Measurements from ENCODE around the gene DCP1B.
A peak's percentile ranks its signal among the peaks of the same experiment; 100 is the strongest.

The DCP1B gene

DNA sequence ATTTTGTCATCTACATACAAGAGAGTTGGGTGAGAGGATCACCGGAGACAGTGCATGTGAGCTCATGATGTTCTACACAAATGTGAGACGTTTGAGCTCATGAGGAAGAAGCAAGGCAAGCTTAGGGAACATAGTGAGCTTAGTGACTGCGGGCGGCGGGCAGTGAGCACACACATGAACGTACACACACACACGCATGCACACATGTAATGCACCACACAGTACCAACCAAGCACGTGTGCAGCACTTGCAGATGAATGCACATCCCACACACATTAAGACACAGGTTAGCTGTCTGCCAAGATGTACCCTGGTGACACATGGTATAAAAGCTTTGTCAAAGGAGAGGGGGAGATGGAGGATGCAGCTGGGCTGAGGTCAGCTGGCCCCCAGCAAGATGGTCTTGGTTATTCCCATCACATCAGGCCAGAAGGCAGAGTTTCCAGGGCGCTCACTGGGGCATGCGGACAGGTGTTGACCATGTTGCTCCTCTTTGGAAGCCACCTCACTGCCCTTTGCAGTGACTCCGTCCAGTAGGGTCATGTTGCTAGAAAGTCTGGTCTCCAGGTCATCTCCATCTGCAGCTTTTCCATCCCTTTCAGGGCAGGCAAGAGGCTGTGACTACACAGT lies 77.1 kb downstream of the DCP1B start:
- DNase-seq = no peak
- in situ Hi-C loops (cut with MboI; ENCODE audit: low pct_unique_long_range_greater_than_20kb, low sequenced_read_pairs) = no loop called here

DNA sequence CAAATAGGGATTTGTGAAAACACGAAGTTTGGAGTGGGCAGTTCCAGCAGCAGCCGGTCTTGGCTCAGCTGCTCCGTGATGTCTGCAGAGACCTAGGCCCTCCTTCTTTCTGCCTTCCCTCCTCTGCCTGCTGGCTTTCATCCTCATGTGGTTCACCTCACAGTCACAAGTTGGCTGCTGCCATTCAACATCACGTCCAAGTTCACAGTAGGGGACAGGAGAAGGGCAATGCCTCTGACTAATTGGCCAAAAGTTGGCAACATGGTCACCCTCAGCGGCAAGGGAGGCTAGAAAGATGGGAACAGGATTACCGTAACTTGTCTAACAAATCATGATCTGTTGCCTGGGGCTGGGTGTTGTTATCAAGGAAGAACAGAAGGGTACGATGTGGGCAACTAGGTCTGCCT lies 78.0 kb downstream of the DCP1B start:
- in situ Hi-C loops (cut with MboI; ENCODE audit: low pct_unique_long_range_greater_than_20kb, low sequenced_read_pairs) = no loop called here
- DNase-seq = no peak

GRCh38 chr12:1925684-1926006 lies 78.6 kb downstream of the DCP1B start:
- in situ Hi-C loops (cut with MboI; ENCODE audit: low pct_unique_long_range_greater_than_20kb, low sequenced_read_pairs) = no loop called here
- no peak for DNase-seq

DNA sequence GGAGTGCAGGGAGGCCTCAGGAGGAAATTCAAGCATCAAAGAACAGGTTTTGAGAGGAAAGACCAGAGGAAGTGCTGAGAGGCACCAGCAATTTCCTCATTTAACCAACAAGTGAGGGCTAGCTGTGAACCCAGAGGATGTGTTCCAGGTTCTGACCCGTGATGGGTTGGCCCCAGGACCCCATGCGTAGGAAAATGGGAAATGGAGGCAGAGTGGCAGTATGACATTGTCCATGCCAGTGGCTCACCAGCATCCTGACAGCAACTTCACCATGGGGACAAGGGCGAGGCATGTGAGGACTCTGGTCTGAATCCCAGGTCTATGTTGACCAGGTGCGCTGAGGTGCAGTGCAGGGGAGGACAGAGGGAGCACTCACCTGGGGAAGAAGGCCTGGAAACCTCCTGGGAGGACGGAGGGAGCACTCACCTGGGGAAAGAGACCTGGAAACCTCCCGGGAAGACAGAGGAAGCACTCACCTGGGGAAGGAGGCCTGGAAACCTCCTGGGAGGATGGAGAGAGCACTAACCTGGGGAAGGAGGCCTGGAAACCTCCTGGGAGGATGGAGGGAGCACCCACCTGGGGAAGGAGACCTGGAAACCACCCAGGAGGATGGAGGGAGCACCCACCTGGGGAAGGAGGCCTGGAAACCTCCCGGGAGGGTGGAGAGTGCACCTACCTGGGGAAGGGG lies 79.1 kb downstream of the DCP1B start:
- no peak for DNase-seq
- in situ Hi-C loops (cut with MboI; ENCODE audit: low pct_unique_long_range_greater_than_20kb, low sequenced_read_pairs) = no loop called here

- DNase-seq = no peak
- in situ Hi-C loops (cut with MboI; ENCODE audit: low pct_unique_long_range_greater_than_20kb, low sequenced_read_pairs) = no loop called here
Measured at GRCh38 chr12:1922985-1923384, 81.3 kb downstream of the DCP1B start.

DNA sequence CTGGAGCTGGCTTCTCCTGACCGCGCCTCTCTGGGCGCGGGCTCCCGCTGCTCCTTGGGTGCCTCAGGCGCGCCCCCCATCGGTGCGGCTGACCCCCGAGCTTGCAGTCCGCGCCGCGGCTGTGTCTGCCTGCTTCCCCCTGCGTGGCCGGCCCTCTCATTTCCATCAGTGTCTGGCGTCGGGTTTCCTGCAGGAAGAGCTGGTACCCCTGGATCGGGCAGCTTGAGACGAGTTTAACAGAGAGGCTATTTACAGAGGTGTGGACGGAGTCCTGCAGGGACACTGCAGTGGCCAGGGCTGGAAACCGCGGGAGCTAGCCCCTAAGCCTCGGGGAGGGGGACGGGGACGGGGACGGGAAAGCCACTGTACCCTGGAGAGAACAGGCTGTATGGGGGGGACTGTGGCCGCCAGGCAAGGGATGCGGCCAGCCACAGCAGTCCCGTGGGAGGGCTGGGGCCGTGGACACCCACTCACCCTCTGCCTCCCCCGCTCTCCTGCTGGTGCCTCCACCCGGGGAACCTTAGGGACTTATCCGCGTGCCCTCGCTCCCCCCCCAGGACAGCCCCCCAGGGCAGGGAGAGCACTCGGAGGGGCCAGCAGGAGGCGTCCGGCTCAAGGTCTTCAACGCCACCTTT lies 82.1 kb downstream of the DCP1B start:
- no peak for DNase-seq
- in situ Hi-C loops (cut with MboI; ENCODE audit: low pct_unique_long_range_greater_than_20kb, low sequenced_read_pairs) = no loop called here

- in situ Hi-C loops (cut with MboI; ENCODE audit: low pct_unique_long_range_greater_than_20kb, low sequenced_read_pairs) = no loop called here
- DNase-seq = peak; percentile 89
Measured at GRCh38 chr12:1920971-1921370, 83.3 kb downstream of the DCP1B start.

DNA sequence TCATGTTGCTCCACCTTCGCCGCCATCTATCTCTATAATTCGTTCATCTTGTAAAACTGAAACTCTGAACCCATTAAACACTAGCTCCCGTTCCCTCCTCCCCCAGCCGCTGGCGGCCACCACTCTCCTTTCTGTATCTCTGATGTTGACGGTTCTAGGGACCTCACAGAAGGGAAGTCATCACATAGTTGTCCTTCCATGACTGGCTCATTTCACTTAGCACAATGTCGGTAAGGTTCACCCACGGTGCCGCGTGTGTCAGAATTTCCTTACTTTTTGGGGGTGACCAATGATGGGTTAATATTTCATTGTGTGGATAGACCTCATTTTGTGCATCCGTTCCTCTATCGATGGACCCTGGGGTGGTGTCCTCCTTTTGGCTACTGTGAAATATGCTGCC lies 83.8 kb downstream of the DCP1B start:
- in situ Hi-C loops (cut with MboI; ENCODE audit: low pct_unique_long_range_greater_than_20kb, low sequenced_read_pairs) = no loop called here
- DNase-seq = peak; percentile 39

DNA sequence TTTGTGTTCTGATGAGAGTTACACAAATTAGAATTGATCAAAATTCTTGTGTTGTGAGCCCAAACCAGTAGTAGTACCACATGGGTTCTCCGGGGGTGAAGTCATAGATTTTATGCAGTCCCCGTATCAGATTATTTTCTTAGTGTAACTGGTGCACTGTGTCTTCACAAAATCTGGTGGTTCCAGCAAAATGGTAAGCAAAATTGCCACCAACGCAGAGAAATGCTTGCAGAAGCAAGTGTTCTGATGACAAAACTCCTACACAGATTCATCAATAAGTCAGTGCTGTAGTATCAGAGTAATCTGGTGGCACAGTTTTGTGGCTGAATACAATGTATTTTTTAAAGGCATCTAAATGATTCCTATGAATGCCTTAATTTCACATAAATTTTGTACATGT lies 84.5 kb downstream of the DCP1B start:
- in situ Hi-C loops (cut with MboI; ENCODE audit: low pct_unique_long_range_greater_than_20kb, low sequenced_read_pairs) = no loop called here
- DNase-seq = no peak

DNA sequence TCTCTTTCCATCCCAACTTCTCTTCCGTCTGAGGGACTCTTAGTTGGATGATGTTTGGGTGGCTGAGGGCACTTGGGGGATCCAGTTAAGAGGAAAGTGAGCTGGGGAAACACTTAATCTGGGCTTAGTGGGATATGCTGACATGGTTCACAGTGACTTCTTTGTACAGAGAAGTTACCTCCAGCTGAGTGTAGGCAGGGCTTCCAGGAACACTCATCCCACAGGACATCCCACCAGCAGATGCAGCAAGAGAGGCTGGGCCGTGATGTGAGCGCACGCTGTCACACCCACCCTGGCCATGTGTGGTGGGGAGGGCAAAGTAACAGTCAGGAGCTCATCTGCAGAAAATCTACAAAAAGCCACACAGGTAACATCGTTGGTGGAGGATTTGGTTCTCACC lies 85.0 kb downstream of the DCP1B start:
- in situ Hi-C loops (cut with MboI; ENCODE audit: low pct_unique_long_range_greater_than_20kb, low sequenced_read_pairs) = no loop called here
- DNase-seq = peak; percentile 44

DNA sequence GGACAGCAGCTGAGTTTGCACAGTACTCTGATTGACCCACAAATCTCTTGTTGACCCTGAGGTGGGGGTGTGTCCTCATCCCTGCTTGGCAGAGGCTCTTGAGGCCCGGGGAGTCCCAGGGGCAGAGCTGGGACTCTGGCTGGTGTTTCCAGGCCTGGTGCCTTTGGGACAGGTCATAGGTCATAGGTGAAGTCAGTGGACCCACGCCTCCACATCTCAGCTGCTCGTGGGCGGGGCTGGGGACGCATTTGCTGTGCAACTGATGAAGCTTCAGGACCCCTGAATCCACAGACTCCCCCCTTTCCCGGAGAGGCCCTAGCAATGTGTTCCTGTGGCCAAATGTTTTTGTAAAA lies 85.4 kb downstream of the DCP1B start:
- in situ Hi-C loops (cut with MboI; ENCODE audit: low pct_unique_long_range_greater_than_20kb, low sequenced_read_pairs) = no loop called here
- DNase-seq = no peak

DNA sequence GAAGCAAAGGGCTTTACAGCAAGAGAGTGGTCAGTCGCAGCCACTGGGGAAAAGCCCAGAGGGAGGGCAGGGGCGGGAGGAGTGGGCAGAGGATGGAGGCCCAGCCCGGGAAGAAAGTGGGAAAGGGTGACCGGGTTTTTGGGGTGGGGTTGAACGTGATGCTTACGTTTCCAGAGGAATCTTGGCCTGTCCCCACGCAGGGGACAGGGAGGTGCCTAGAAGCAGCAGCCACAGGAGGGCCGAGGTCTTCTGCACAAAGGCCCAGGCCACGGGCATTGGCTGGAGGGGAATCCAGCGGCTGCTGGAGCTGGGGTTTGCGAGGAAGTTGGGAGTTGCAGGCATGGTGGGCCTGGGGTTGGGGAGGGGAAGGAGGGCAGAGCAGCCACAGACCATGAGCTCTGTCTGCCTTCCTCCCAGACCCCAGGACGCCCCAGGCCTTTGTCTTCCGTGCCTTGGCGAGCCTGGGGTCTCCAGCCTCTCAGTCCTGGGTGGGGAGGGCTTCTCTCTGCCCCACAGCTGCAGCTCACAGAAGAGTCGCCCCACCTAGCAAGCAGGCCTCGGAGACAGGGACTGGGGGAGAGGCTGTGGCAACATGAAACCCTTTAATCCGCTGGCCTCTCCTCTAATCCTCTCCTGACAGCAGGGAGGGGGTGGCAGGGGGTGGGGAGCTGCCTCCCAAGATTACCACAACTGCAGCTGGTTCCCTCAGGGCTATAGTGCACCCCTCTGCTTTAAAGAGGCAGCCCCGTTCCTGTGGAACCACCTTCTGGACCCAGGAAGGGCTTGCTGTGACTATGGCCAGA lies 86.0 kb downstream of the DCP1B start, which contains the start of gene CACNA2D4:
CACNA2D4 (minus strand) TSS at position 572 of the 803 bp plus-strand sequence; CDS start at position 393, 179 bp downstream.
- peak; percentile 76 for DNase-seq
- in situ Hi-C loops (cut with MboI; ENCODE audit: low pct_unique_long_range_greater_than_20kb, low sequenced_read_pairs) = no loop called here

DNA sequence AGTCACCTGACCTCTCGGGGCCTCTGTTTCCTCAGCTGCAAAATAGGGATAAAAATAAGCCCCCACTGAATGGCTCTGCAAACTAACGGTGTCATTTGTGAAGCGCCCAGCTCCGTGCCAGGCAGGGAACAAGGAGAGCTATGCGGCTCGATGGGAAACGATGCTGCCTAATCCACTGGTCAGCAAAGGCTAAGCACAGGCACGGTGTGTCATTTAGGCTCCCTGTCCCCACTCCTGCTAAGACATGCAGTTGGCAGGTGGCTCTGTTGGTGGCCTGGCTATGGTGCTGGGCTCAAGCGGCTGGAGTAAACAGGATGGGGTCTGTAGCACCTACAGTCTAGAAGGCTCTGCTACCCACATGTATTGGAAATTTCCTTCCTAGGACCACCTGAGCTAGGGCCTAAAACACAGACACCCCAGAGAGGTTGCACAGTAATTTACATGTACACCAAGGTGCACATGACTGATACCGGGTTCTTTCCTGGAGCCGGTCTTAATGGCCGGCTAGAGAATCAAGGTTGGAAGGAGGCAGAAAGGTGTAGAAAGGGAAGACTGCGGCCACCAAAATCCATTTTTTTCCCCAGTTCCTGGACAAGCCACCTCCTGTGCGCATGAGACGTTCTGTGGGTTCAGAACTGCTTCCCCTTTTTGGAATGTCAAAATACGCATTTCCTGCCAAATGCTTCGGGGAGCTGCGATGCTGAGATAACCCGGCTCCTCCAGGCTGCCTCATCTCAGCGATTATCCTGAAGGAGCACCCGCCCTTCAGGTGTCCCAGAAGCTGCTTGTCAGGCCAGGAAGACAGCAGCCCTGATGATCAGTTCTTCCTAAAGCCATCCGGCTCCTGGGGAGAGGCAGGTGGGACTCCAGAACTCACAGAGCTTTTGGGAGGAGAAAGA lies 86.8 kb downstream of the DCP1B start:
- DNase-seq = peak; percentile 87
- in situ Hi-C loops (cut with MboI; ENCODE audit: low pct_unique_long_range_greater_than_20kb, low sequenced_read_pairs) = no loop called here

DNA sequence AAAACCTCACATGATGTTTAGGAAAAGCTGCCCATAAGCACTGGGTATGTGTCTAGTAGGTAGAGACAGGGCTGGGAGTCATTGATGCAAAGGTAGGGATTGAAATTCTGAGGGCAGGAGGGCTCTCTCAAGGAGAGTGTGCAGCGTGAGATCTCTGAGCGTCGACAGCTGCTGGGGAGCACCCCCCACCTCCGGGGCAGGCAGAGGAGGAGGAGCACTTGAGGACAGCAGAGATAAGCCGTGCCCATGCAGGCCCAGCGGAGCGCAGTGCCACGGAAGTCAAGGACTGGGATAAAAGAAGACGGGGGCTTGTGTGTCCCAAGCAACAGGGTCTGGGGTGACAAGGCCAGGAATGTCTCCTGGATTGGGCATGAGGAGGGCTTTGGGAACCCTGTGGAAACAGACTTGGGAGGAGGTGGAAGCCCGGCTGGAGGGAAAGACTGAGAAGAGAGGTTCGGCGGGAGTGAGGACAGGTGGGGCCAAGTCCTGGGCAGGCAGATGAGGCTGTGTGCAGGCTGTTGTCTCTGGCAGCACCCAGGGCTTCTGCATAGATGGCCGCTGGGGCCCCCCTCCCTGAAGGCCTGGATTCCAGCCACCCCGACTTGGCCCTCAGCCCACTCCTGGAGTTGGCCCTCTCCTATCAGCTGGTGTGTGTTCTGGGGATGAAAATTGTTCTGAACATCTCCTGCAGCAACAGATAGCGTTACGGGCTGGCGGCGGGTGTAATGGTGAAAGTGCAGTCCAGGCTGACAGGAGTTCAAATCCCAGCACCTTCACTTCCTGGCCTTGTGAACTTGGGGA lies 87.7 kb downstream of the DCP1B start:
- DNase-seq = peak; percentile 26
- in situ Hi-C loops (cut with MboI; ENCODE audit: low pct_unique_long_range_greater_than_20kb, low sequenced_read_pairs) = no loop called here

GRCh38 chr12:1915082-1915968 lies 88.9 kb downstream of the DCP1B start:
- DNase-seq = peak; percentile 68

DNA sequence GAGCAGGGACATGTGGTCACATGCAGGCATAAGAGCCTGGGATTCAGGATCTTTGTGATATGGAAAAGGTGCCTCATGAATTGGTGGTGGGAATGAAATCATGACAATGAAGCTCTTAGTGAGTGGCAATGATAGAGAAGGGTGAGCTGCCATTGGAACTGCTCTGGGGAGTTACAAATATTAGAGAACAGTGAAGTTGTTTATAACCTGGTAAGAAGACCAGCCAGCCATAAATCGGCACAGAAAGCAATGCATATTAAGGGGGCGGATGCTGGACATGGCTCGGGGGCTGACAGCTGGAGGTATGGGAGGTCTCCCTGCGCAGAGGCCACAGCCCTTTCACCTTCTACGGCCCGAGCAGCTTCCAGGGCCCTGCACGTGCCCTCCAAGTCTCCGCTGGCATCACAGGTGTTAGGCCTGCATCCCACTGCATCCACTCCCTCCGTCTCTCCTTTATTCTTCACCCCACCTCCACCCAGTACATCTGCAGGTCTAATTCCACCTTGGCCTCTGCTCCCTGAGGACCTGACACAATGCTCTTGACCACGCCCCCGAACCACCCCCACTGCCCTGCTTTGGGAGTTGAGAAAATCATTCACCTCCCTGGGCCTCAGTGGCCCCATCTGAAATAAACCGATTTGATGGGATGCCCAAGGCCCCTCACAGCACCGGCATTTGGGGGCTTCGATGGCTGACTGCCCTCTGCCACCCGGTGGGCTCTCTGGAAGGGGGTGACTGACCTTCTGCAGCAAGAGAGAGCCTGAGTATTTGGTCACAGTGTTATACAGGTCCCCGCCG lies 89.9 kb downstream of the DCP1B start:
- no peak for DNase-seq
- in situ Hi-C loops (cut with MboI; ENCODE audit: low pct_unique_long_range_greater_than_20kb, low sequenced_read_pairs) = no loop called here

More at GRCh38 chr12:1915082-1915968, 88.9 kb downstream of the DCP1B start:
- in situ Hi-C loops (cut with MboI; ENCODE audit: low pct_unique_long_range_greater_than_20kb, low sequenced_read_pairs) = no loop called here

Data from KBM-7 (cell line).